Neuron (in vitro differentiated cells): Measurements from ENCODE around the gene PRDM8.
"Not testable (repeated sequence)": the region's sequence is repeated elsewhere in the genome, so short reads cannot be mapped to it uniquely, and the experiment has no call there.

Experiments used
- H2AFZ ChIP-seq: one replicate; pipeline ENCODE4 v1.6.1; 2013; ENCODE audit warnings: low read depth, mild to moderate bottlenecking, inconsistent platforms, low read length, moderate library complexity
- H3K27me3 ChIP-seq: one replicate; pipeline ENCODE4 v1.6.1; 2013; ENCODE audit warnings: low read length; ENCODE audit not compliant: insufficient read depth
- H3K36me3 ChIP-seq: one replicate; pipeline ENCODE4 v1.6.1; 2013; ENCODE audit warnings: low read length; ENCODE audit not compliant: insufficient read depth
- H3K4me1 ChIP-seq: one replicate; pipeline ENCODE4 v1.6.1; 2013; ENCODE audit warnings: low read length; ENCODE audit not compliant: insufficient read depth
- H3K4me3 ChIP-seq: 2 replicates; pipeline ENCODE4 v1.5.1; 2013; ENCODE audit warnings: mild to moderate bottlenecking, low read length, moderate library complexity
- H3K9me3 ChIP-seq: one replicate; pipeline ENCODE4 v1.6.1; 2013; ENCODE audit warnings: low read length

PRDM8 gene

GRCh38 chr4:80232707-80233370 is 35.5 kb downstream of the PRDM8 start:
- Histone ChIP-seq H3K4me1 (no peaks in the 10 kb centered on the region), H3K27me3 (peaks cover 16% of the 10 kb centered on the region), H3K4me3 (no peak overlapping the region), H2AFZ (no peak overlapping the region), H3K36me3 (no peaks in the 10 kb centered on the region), H3K9me3 (no peaks in the 10 kb centered on the region)

GRCh38 chr4:80233390-80233789 is 36.1 kb downstream of the PRDM8 start:
- H3K4me1 ChIP-seq: no peaks in the 10 kb centered on the region
- H3K4me3 ChIP-seq: no peak overlapping the region
- no peak overlapping the region for H2AFZ ChIP-seq
- H3K9me3 ChIP-seq: no peaks in the 10 kb centered on the region
- no peaks in the 10 kb centered on the region for H3K36me3 ChIP-seq
- H3K27me3 ChIP-seq: peaks cover 13% of the 10 kb centered on the region

- H3K4me3 ChIP-seq: no peak overlapping the region
- no peak overlapping the region for H2AFZ ChIP-seq
- no peaks in the 10 kb centered on the region for H3K36me3 ChIP-seq
- H3K9me3 ChIP-seq: no peaks in the 10 kb centered on the region
- no peaks in the 10 kb centered on the region for H3K4me1 ChIP-seq
- H3K27me3 ChIP-seq: peaks cover 12% of the 10 kb centered on the region
These were observed 38.1 kb downstream of the PRDM8 start for GRCh38 chr4:80235451-80235850.

GRCh38 chr4:80237992-80238391 is 40.7 kb downstream of the PRDM8 start:
- H3K27me3 ChIP-seq: peaks cover 7% of the 10 kb centered on the region
- no peaks in the 10 kb centered on the region for H3K36me3 ChIP-seq
- H3K9me3 ChIP-seq: no peaks in the 10 kb centered on the region
- no peaks in the 10 kb centered on the region for H3K4me1 ChIP-seq
- H2AFZ ChIP-seq: no peak overlapping the region
- no peak overlapping the region for H3K4me3 ChIP-seq

GRCh38 chr4:80239480-80240150 is 42.3 kb downstream of the PRDM8 start:
- no peak overlapping the region for H3K4me3 ChIP-seq
- no peaks in the 10 kb centered on the region for H3K36me3 ChIP-seq
- H3K9me3 ChIP-seq: no peaks in the 10 kb centered on the region
- no peaks in the 10 kb centered on the region for H3K4me1 ChIP-seq
- no peak overlapping the region for H2AFZ ChIP-seq
- H3K27me3 ChIP-seq: peaks cover 4% of the 10 kb centered on the region

GRCh38 chr4:80240976-80241375 is 43.7 kb downstream of the PRDM8 start:
- Histone ChIP-seq H2AFZ (no peak overlapping the region), H3K27me3 (peaks cover 4% of the 10 kb centered on the region), H3K4me3 (no peak overlapping the region), H3K9me3 (no peaks in the 10 kb centered on the region), H3K36me3 (no peaks in the 10 kb centered on the region), H3K4me1 (no peaks in the 10 kb centered on the region)

- H3K4me3 ChIP-seq: no peak overlapping the region
- H3K9me3 ChIP-seq: no peaks in the 10 kb centered on the region
- H3K36me3 ChIP-seq: no peaks in the 10 kb centered on the region
- H2AFZ ChIP-seq: no peak overlapping the region
- H3K27me3 ChIP-seq: peaks cover 2% of the 10 kb centered on the region
- H3K4me1 ChIP-seq: no peaks in the 10 kb centered on the region
These were observed 46.1 kb downstream of the PRDM8 start for GRCh38 chr4:80243274-80244018.

GRCh38 chr4:80247484-80247883 is 50.2 kb downstream of the PRDM8 start:
- H3K36me3 ChIP-seq, H3K27me3 ChIP-seq, H3K4me1 ChIP-seq, H3K4me3 ChIP-seq, H3K9me3 ChIP-seq, H2AFZ ChIP-seq: not testable (repeated sequence)

- H3K4me3 ChIP-seq: no peak overlapping the region
- no peak overlapping the region for H2AFZ ChIP-seq
- H3K27me3 ChIP-seq: peaks cover 3% of the 10 kb centered on the region
- no peaks in the 10 kb centered on the region for H3K9me3 ChIP-seq
- H3K36me3 ChIP-seq: no peaks in the 10 kb centered on the region
- no peaks in the 10 kb centered on the region for H3K4me1 ChIP-seq
These were observed 51.8 kb downstream of the PRDM8 start for GRCh38 chr4:80249144-80249543.

GRCh38 chr4:80252427-80252826 is 55.1 kb downstream of the PRDM8 start:
- peaks cover 9% of the 10 kb centered on the region for H3K27me3 ChIP-seq
- no peaks in the 10 kb centered on the region for H3K4me1 ChIP-seq
- H3K36me3 ChIP-seq: no peaks in the 10 kb centered on the region
- no peak overlapping the region for H2AFZ ChIP-seq
- no peaks in the 10 kb centered on the region for H3K9me3 ChIP-seq
- no peak overlapping the region for H3K4me3 ChIP-seq

- Histone ChIP-seq H3K4me3 (no peak overlapping the region), H3K27me3 (peaks cover 10% of the 10 kb centered on the region), H3K36me3 (no peaks in the 10 kb centered on the region), H3K9me3 (no peaks in the 10 kb centered on the region), H2AFZ (no peak overlapping the region), H3K4me1 (no peaks in the 10 kb centered on the region)
These were observed 55.6 kb downstream of the PRDM8 start for GRCh38 chr4:80252953-80253352.

GRCh38 chr4:80253510-80253909 is 56.2 kb downstream of the PRDM8 start:
- H3K27me3 ChIP-seq: peaks cover 10% of the 10 kb centered on the region
- no peaks in the 10 kb centered on the region for H3K4me1 ChIP-seq

More at GRCh38 chr4:80253510-80253909, 56.2 kb downstream of the PRDM8 start:
- H3K36me3 ChIP-seq: no peaks in the 10 kb centered on the region
- H3K9me3 ChIP-seq: no peaks in the 10 kb centered on the region
- H2AFZ ChIP-seq: no peak overlapping the region
- H3K4me3 ChIP-seq: no peak overlapping the region
